ENCODE data around the gene SEC14L1.
"Not testable (repeated sequence)": the region's sequence is repeated elsewhere in the genome, so short reads cannot be mapped to it uniquely, and the experiment has no call there.

SEC14L1 gene

DNA sequence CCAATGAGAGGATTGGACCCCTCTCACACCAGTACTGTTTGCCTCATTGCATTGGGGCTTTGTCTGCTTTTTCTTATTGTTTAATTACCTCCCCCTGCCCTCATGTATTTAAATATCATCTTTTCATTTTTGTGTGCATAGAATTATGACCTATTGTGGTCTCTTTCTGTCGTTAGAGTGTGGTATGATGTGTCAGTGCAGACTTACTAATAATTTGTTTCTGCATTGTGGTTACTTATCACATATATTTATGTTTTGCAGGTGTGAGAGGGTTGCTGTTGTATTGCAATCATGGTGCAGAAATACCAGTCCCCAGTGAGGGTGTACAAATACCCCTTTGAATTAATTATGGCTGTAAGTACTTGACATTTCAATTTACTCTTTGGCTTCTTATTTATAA, 2.5 kb downstream of the SEC14L1 start:
- no peak for DNase-seq

GRCh38 chr17:77144227-77144626, 3.5 kb downstream of the SEC14L1 start:
- no peak for DNase-seq

DNA sequence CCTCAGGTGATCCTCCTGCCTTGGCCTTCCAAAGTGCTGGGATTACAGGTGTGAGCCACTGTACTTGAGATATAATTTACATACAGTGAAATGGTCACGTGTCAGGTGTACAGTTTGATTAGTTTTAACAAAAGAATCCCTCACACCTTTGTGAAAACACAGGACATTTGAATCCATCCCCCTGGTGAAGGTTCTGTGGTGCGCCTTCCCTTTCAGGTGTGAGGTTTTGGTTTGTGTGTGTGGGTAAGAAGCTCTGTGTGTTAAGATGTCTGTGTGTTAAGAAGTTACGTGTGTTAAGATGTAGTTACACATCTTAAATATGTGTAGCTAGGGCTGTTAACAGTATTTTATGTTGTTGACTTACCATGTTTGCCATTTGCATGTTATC, 4.4 kb downstream of the SEC14L1 start:
- DNase-seq, result no peak

GRCh38 chr17:77145612-77146245, 5.0 kb downstream of the SEC14L1 start:
- DNase-seq, result no peak

DNA sequence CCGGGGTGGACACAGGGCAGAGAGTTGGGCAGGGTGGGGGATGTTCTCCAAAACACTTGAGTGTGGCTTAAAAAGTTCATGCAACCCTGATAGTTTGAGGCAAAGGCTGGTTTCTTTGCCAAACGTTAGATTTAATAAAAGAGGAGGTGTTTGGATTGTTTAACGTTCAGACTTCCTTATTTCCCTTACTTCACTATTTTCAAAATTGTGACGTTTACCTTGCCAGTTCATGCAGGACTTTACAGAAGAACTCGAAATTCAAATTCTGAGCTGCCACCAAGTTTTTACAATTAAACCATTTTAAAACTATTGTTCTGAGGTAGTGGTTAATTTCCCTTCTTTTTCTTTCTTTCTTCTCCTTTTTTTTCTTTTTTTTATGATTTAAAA, 5.5 kb downstream of the SEC14L1 start:
- DNase-seq, result no peak

GRCh38 chr17:77146882-77147281, 6.1 kb downstream of the SEC14L1 start:
- no peak for DNase-seq

DNA sequence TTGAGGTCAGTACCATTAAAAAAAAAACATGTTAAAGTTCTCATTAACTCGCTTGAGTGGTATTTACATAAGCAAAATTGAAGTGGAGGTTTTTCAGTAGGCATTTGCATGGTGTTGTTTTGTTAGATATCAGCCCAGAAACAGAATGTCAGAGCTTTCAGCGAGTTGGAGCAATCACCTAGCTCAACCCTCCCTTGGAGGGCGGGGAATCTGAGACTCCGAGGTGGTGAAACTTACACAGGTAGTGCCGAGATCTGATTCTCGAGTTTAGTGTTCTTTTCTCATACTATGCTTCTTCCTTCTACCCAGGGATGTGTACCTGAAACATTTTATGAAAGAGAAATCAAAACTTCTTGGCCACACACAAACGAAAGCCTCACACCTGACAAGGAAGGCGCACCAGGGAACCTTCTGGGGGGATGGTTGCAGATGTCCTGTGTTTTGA, 6.6 kb downstream of the SEC14L1 start:
- DNase-seq, result no peak

- no peak for DNase-seq
Measured at GRCh38 chr17:77148077-77148939, 7.5 kb downstream of the SEC14L1 start.

GRCh38 chr17:77148940-77149510, 8.3 kb downstream of the SEC14L1 start:
- no peak for DNase-seq

- no peak for DNase-seq
Measured at GRCh38 chr17:77150196-77150595, 9.4 kb downstream of the SEC14L1 start.

DNA sequence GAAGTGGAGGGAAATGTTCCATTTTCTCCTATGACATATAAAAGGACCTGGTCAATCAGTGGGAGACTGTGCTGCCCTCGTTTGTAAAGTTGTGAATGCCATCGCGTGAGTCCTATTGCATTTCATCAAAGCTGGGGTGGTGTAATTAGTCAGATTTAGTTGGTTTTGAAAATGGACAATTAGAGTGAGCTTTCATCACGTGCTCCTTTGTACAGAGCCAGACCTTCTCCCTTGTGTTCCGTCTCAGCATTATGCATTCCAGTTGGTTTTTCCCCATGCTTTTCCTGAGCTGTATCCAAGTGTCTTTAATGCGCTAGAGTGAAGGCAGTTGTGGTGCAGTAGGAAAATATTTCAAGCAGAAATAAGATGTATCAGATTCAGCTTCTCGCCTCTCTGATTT, 10.4 kb downstream of the SEC14L1 start:
- DNase-seq, result no peak

GRCh38 chr17:77152056-77152455, 11.3 kb downstream of the SEC14L1 start:
- DNase-seq, result not testable (repeated sequence)

GRCh38 chr17:77153472-77153871, 12.7 kb downstream of the SEC14L1 start:
- no peak for DNase-seq

GRCh38 chr17:77153999-77154586, 13.3 kb downstream of the SEC14L1 start:
- DNase-seq, result no peak

- DNase-seq, result no peak
Measured at GRCh38 chr17:77155125-77155524, 14.4 kb downstream of the SEC14L1 start.

DNA sequence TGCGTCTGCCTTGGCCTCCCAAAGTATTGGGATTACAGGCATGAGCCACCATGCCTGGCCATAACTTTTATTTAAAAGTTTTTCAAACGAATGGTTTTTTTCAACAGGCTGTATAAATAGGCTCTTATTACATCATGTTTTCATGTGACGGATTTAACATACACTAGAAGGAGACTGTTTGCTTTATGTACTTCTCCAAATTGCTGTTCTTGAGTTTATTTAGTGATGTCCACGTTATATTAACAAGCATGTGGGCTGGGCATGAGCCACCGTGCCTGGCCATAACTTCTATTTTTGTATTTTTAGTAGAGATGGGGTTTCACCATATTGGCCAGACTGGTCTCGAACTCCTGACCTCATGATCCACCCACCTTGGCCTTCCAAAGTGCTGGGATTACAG, 17.0 kb downstream of the SEC14L1 start:
- not testable (repeated sequence) for DNase-seq

- no peak for DNase-seq
Measured at GRCh38 chr17:77160091-77160874, 19.5 kb downstream of the SEC14L1 start.

- no peak for DNase-seq
Measured at GRCh38 chr17:77160875-77161530, 20.2 kb downstream of the SEC14L1 start.

GRCh38 chr17:77161953-77162352, 21.2 kb downstream of the SEC14L1 start:
- no peak for DNase-seq

DNA sequence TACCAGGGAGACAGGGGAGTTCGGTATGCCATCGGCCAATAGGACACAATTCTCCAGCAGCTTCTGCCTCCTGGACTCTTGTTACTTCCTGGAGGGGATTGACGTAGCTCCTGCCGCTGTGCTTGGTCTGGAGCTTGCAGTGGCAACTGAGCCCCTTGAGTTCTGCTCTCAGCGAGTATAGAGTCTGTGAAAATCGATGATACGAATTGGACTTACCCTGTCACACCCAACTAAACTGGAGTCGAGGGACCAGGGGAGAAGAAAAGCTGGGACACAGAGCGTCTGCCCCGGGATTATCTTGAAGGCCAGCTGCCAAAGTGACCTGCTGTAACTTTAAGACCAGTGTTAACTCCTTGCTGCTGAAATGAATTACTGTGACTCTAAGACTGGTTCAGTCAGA, 22.2 kb downstream of the SEC14L1 start:
- DNase-seq, result no peak

GRCh38 chr17:77163511-77164280, 22.9 kb downstream of the SEC14L1 start:
- DNase-seq, result no peak

Data from activated CD4-positive, CD25-positive, alpha-beta regulatory T cell (primary cell).